Effector CD4-positive, alpha-beta T cell (primary cell): ENCODE results near the gene PRPF40B.
"Not testable (repeated sequence)": the region's sequence is repeated elsewhere in the genome, so short reads cannot be mapped to it uniquely, and the experiment has no call there.

ENCODE experiments used
- DNase-seq: peaks from one replicate; pipeline ENCODE4 v3.0.0-alpha.2; 2020
- total RNA-seq: gene quantifications from one replicate; lab custom pipeline; 2026; lab: John Stamatoyannopoulos, UW

The PRPF40B gene
- 9.9 reads per million, percentile 31 among the genes with 10 or more reads in this experiment for total RNA-seq

- DNase-seq: peak; percentile 79
These were observed at the start of gene PRPF40B for GRCh38 chr12:49623142-49623904. Gene PRPF40B, plus strand, starts transcription at chr12:49623561. Its CDS starts 30 bp downstream, at chr12:49623591.

- no peak for DNase-seq
These were observed 45.6 kb upstream of the PRPF40B start for GRCh38 chr12:49577589-49578315.

GRCh38 chr12:49578471-49579112 is 44.8 kb upstream of the PRPF40B start:
- no peak for DNase-seq

GRCh38 chr12:49580572-49581535 is 42.5 kb upstream of the PRPF40B start:
- peak; percentile 34 for DNase-seq

GRCh38 chr12:49582201-49582600 is 41.2 kb upstream of the PRPF40B start:
- no peak for DNase-seq

GRCh38 chr12:49582850-49583249 is 40.5 kb upstream of the PRPF40B start:
- DNase-seq: no peak

GRCh38 chr12:49583366-49584094 is 39.8 kb upstream of the PRPF40B start:
- DNase-seq: no peak

GRCh38 chr12:49584591-49584990 is 38.8 kb upstream of the PRPF40B start:
- DNase-seq: no peak

- DNase-seq: no peak
These were observed 37.6 kb upstream of the PRPF40B start for GRCh38 chr12:49585477-49586459.

GRCh38 chr12:49587174-49587908 is 36.0 kb upstream of the PRPF40B start:
- DNase-seq: no peak

GRCh38 chr12:49588281-49588680 is 35.1 kb upstream of the PRPF40B start:
- DNase-seq: no peak

- no peak for DNase-seq
These were observed 34.4 kb upstream of the PRPF40B start for GRCh38 chr12:49588721-49589516.

GRCh38 chr12:49598527-49598926 is 24.8 kb upstream of the PRPF40B start:
- no peak for DNase-seq

GRCh38 chr12:49599961-49600360 is 23.4 kb upstream of the PRPF40B start:
- no peak for DNase-seq

- no peak for DNase-seq
These were observed 19.6 kb upstream of the PRPF40B start for GRCh38 chr12:49603721-49604120.

- DNase-seq: no peak
These were observed 18.5 kb upstream of the PRPF40B start for GRCh38 chr12:49604856-49605255.

GRCh38 chr12:49605539-49605938 is 17.8 kb upstream of the PRPF40B start, which contains the start of gene FAM186B:
Gene FAM186B, minus strand, starts transcription at chr12:49605639. Its CDS starts 162 bp downstream, at chr12:49605477.
- not testable (repeated sequence) for DNase-seq

GRCh38 chr12:49609059-49609874 is 14.1 kb upstream of the PRPF40B start:
- no peak for DNase-seq
